Jurkat, Clone E6-1 (cell line): ENCODE results near the gene ANGPTL8.
A peak's percentile ranks its signal among the peaks of the same experiment; 100 is the strongest.

Source experiments
- DNase-seq: peaks from one replicate; pipeline ENCODE4 v3.0.0-alpha.2; 2011; ENCODE audit warnings: low read depth, low spot score
- H3K4me3 ChIP-seq: 2 replicates; pipeline ENCODE4 v1.5.1; 2011; ENCODE audit warnings: mild to moderate bottlenecking, low read length, control low read depth, moderate library complexity

The ANGPTL8 gene

DNA sequence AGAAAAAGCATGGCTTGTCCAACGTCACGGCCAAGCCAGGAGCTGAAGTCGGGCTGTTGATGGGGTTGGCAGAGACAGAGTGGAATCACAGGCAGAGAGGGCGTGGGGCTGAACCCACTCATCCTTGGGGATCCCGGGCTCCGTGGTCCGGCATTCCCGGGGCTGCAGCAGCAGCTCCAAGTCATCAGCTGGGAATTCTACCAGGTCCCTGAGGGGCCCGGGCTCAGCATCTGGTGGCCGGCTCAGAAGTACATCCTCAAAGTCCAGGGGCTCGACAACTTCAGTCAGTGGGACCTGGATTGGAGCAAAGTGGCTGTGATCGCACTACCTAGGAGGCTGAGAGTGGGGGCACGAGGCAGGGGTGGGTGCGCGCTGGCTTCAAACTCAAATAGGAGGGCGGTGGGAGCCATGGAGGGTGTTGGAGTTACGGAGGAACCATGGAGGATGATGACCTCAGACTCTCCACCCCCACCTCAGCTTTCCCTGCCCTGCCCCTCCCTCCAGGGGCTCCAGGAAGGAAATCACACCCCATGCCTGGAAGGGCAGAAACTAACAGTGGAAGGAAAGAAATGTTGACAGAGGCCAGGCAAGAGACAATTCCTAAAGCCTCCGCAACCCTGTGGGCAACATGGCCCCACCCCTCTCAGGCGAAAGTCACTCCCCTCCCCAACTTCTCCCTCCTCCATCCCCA lies 13.4 kb downstream of the ANGPTL8 start:
- no peak overlapping the region for H3K4me3 ChIP-seq
- DNase-seq: no peak

DNA sequence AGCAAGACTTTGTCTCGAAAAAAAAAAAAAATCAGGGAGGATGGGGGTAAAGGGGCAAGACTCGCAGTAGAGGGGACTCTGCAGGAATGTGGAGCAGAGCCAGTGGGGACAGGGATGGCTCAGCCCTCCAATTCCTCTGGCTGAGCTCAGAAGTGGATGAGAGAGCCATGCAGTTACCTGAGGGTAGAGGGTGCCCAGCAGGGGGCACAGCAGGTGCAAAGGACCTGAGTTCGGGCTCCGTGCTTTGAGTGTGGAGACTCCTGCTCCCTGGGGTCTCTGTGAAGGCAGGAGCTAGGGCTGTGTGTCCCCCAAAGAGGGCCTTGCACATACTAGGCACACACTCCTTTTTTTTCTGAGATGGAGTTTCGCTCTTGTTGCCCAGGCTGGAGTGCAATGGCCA lies 15.2 kb downstream of the ANGPTL8 start:
- peak; percentile 12 for DNase-seq
- no peak overlapping the region for H3K4me3 ChIP-seq

DNA sequence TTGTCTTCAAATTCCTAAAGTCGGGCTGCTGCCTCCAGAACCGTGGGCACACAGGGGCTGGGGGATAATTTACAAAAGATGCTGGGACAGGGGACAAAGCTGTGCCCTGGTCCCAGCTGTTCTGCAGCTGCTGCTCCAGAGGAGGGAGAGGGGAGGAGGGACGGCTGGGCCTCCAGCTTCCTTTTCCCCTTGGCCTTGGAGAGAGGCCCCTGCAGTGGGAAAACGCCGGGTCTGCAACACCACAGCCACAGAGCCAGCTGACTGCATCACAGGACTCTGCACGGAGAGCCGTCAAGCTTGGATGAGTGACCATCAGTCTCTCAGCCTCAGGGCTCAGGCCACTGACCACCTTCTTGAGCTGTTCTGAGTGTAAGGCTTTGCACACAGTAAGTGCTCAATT lies 16.8 kb downstream of the ANGPTL8 start:
- DNase-seq: no peak
- no peak overlapping the region for H3K4me3 ChIP-seq

DNA sequence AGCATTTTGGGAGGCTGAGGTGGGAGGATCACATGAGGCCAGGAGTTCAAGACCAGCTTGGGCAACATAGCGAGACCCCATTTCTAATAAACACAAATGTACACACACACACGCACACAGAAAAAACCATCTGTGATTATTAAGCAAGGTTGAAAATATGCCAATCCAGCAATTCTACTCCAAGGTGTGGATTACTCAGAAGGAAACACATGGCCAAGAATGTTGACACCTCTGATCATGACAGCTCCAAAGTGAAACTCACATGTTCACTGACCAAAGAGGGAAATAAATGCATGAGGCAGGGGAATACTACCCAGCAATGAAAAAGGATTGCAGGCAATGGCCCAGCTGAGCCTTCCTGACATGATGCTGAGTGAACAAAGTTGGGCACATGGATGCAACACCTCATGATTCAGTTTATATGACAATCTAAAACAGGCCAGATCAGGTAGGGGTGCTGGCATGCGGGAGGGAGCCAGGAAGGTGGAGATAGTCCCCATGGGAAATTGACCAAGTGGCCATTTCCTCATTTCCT lies 18.5 kb downstream of the ANGPTL8 start:
- no peak for DNase-seq
- H3K4me3 ChIP-seq: no peak overlapping the region

DNA sequence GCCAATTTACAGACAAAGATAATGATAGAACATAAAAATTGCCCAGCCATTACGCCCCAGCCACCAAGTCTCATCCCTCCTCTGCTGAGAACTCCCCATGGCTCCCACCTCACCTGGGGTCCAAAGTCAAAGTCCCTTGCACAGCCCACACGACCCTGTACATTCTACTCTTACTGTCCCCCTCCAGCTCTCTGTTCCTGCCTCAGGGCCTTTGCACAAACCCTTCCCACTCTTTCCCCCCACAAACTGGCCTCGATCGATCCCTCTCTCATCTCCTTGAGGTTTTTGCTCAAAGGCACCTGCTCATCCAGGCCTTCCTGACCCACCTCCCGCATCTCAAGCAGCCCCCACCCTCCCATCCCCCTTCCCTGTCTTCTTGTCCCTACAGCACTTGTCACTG lies 21.6 kb downstream of the ANGPTL8 start:
- H3K4me3 ChIP-seq: no peak overlapping the region
- no peak for DNase-seq

DNA sequence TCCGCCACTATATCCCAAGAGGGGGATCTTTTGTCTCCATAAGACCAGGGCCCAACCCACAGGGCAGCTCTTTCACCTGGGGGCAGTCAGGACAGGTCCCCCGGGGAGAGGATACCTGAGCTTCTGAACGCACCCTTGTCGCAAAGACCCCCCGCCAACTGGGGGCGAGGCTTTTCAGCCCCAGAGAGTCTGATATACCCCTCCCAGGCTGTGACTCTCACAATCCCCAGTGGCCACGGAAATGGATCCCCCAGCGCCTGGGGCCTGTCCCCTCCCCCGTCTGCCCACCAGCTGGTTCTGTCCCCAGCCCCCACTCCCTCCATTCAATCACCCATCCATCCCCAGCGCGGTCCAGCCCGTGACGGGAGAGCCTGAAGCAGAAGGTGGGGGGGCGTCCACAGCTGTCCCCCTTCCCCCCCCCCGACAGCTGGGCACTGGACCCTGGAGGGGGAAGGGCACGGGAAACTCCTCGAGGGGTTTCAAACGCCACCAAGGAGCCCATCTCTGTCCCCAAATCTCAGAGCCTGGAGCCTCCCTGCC lies 22.1 kb downstream of the ANGPTL8 start:
- H3K4me3 ChIP-seq: no peak overlapping the region
- DNase-seq: no peak

DNA sequence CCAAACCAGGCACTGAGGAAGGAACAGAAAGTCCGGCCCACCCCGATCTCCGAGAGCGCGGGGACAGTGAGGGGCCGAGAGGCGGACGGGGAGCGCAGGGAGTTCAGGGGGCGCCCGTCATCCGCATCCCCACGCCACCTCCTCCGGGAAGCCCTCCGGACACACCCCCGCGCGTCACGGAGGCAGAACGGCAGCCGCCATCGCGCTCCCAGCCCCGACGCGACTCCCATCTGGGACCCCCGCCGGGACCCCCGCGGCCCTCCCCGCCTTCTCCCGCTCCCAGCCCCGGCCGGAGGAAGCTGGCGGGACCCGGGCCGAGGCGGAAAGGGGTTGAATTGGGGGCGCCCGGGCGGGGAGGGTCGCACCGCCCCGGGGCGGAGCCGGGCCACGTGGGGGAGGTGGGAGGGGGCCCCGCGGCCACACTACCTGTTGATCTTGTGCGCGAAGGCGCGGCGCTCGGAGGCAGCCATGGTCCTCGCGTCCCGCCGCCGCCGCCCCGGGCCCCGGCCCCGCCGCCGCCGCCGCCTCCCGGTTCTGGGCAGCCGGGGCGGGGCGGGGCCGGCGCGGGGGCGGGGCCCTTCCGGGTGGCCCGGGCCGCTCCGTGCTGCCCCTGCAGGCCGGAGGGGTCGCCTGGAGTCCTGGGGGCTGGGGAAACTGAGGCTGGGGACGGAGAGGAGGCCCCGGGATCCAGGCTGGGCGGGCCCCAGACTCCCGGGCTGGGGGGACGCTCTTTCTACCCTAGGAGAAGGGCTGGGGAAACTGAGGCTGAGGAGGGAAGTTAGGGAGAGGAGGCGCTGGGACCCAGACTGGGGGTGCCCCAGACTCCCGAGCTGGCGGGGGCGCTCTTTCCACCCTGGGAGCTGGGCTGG lies 22.8 kb downstream of the ANGPTL8 start, which contains the start of gene DOCK6:
Gene DOCK6 (minus strand): TSS at position 554 of the 869 bp plus-strand sequence. CDS start 84 bp downstream, at position 470.
- no peak for DNase-seq
- no peak within 1 kb of the TSS for H3K4me3 ChIP-seq

DNA sequence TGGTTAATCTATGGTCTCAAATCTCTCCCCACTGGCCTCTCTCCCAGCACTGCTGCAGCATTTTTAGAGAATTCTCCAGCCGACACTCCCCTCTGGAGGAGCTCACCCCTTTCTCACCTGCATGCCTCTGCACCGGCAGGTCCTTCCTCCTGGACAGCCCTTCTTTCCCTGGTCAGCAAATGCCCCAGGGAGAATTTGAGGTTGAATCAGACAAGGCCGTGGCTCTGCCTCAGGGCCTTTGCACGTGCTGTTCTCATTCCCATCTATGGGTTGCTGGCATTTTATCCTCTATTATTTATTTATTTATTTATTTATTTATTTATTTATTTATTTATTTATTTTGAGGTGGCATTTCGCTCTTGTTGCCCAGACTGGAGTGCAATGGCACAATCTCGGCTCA lies 24.3 kb downstream of the ANGPTL8 start:
- no peak overlapping the region for H3K4me3 ChIP-seq
- DNase-seq: no peak

DNA sequence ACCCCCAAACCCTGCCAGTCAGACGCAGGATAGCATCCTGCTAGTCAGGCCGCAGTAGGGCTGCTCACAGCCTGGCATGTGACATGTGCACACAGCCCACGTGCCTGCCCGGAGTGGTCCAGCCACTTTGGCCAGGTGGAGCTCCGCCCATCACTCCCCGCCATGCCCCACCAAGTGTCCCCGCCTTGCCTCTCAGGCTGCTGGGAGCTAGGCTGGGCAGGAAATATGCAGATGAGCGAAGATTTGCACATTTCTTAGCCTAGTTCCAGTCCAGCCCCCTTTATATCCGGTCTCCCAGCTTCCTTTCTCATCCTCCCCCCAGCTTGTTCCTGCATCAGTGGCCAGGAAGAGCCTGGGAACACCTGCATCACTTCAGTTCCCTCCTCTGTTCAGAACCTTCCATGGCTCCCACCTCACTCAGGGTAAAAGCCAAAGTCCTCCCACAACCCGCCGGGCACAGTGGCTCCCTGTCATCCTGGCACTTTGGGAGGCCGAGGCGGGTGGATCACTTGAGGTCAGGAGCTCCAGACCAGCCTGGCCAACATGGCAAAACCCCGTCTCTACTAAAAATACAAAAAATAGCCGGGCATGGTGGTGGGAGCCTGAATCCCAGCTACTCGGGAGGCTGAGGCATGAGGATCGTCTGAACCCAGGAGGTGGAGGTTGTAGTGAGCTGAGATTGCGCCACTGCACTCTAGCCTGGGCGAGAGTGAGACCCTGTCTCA lies 25.2 kb downstream of the ANGPTL8 start:
- DNase-seq: no peak

DNA sequence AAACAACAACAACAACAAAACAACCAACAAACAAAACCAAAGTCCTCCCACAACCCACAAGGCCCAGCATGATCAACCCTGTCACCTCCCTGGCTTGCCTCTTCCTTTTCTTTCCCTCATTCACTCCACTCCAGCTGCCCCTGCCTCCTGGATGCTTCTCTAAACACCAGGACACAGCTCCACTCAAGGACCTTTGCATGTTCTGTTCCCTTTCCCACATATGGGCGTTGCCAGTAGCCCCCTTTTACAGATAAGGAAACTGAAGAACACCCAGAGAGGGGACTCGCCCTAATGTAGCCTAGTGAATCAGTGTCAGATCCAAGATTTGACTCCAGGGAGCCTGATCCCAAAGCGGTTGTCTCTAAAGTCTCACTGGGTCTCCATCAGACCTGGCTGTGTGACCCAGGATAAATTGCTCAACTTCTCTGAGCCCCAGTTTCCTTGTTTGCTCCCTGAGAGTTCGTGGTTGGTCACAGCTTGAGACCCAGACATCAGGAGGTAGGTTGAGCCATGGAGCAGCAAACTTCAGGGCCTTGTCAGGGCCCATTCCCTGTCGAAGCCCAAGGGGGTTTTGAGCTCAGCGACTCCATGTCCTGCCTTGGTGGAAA lies 25.9 kb downstream of the ANGPTL8 start:
- DNase-seq: no peak
- no peak overlapping the region for H3K4me3 ChIP-seq

More for the DNA sequence above, 25.2 kb downstream of the ANGPTL8 start:
- H3K4me3 ChIP-seq: no peak overlapping the region

DNA sequence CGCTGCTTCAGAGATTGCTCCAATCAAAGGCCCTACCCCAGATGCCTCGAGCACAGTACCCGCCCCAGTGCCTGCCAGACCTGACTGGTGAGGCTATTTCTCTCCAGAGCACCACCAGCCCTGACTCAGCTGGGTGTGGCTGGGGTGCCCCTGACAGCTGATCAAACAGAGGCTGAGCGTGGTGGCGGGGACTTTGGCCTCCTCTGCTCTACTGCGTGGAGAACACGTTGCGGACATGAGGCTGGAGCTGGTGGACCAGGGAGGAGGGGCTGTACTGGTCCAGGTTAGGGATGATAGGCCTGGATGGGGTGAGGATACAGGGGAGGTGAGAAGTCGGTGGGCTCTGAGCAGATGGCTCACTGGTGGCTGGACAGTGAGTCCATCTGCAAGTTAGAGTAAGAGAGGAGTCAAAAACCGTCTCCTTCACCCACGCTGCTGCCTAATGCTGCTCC lies 26.4 kb downstream of the ANGPTL8 start:
- H3K4me3 ChIP-seq: no peak overlapping the region
- DNase-seq: no peak

DNA sequence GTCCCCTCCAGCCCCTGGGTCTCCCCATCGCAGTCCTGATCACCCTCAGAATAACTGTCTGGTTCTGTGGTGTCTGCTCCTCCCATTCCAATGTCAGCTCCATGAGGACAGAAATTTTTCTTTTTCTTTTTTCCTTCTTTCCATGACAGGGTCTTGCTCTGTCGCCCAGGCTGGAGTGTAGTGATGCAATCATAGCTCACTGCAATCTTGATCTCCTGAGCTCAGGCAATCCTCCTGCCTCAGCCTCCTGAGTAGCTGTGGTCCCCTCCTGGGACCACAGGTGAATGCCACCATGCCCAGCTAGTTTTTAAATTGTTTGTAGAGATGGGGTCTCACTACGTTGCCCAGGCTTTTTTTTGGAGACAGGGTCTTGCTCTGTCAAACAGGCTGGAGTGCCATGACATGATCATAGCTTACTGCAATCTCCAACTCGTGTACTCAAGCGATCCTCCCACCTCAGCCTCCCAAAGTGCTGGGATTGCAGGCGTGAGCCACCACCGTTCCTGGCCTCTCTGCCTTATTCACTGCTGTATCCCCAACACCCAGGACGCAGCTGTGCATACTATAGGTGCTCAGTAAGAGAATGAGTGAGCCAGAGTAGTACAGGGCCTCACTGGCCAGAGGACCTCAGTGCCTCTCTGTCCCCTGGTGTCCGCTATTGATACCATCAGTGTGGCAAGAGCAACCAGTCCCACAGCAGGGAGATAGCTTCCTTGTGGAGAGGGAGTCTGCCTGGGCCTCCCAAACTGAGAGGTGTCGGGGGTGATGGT lies 28.1 kb downstream of the ANGPTL8 start:
- no peak overlapping the region for H3K4me3 ChIP-seq
- no peak for DNase-seq

DNA sequence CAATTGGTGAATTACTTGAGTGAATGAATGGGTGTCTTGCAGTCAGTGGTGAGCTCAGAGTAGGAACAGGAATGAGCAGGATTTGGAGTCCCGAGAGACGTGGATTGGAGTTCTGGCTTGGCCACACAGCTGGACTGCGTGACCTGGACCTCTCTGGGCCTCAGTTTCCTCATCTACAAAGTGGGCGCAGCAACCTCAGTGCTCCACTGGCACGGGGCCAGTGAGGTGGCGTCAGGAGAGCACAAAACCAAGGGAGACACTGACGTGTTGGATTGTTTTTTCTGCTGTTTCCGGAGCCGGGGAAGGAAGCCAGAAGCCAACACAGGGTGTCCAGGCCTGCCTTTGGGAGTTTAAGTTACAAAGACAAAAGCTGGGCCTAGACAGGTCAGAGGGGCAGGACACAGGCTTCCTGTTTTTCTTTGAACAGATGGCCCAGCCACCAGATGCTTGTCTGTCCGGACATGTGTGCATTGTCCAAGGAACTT lies 29.4 kb downstream of the ANGPTL8 start:
- no peak overlapping the region for H3K4me3 ChIP-seq
- no peak for DNase-seq

DNA sequence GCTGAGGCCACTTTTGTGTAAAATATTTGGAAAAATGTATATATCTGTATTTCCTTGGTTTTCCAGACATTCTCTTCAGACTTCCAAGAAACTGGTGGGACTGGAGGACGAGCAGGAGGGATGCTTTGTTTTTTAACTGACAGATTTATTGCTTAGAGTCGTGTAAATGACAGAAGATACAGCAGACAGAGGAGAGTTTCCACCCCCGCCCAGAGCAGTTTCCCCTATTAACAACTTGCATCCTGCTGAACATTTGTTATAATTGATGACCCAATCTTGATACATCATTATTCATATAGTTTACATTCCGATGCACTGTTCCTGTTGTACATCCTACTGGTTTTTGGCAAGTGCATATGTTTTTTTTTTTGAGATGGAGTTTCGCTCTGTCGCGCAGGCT lies 30.0 kb downstream of the ANGPTL8 start:
- DNase-seq: no peak
- no peak overlapping the region for H3K4me3 ChIP-seq

DNA sequence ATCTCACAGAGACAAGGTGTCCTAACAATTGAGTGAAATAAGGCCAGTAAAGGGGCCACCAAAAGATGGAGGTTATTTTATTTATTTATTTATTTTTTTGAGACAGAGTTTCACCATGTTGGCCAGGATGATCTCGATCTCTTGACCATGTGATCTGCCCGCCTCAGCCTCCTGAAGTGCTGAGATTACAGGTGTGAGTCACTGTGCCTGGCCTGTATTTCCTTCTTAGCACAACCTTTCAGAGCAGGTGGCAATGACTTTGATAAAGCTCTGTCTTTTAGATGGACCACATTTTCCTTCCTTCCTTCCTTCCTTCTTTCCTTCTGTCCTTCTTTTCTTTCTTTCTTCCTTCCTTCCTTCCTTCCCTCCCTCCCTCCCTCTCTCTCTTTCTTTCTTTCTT lies 33.9 kb downstream of the ANGPTL8 start:
- no peak overlapping the region for H3K4me3 ChIP-seq
- no peak for DNase-seq

DNA sequence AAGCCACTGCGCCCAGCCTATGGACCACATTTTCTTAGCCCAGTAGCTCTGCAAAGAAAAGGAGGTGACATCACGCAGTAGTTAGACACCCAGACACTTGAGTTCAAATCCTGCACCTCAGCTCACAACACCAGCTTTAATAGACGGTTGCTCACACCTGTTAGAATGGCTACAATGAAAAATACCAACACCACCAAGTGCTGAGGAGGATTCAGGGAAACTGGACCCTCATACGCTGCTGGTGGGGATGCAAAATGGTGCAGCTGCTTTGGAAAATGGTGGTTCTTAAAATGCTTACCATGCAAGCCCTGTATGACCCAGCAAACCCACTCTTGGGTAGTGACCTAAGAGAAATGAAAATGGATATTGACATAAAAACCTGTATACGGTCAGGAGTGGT lies 34.6 kb downstream of the ANGPTL8 start:
- no peak overlapping the region for H3K4me3 ChIP-seq
- DNase-seq: no peak

DNA sequence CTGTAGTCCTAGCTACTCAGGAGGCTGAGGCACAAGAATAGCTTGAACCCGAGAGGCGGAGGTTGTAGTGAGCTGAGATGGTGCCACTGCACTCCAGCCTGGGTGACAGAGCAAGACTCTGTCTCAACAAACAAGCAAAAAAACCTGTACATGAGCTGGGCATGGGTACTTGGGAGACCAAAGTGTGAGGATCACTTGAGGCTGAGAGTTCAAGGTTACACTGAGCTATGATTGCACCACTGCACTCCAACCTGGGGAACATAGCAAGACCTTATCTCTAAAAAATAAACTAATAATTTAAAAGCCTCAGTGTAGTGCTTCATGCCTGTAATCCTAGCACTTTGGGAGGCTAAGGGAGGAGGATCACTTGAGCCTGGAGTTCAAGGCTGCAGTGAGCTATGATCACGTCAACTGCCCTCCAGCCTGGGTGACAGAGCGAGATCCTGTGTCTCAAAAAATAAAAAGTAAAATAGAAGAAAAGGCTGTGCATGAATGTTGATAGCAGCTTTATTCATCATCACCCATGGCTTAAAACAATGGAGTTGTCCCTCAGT lies 35.2 kb downstream of the ANGPTL8 start:
- DNase-seq: no peak
- H3K4me3 ChIP-seq: no peak overlapping the region

DNA sequence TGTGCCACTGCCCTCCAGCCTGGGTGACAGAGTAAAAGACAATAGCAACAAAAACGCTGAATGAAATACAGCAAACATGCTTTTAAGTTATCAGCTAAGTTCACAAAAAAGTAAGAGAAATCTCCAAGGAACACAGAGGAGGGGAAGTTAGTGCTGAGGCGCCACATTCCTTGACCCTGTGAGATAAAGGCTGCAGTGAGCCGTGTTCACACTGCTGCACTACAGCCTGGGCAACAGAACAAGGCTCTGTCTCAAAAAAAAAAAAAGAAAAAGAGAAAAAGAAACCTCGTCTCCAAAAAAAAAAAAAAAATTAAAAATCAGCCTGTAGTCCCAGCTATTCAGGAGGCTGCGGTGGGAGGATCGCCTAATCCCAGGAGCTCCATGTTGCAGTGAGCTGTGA lies 39.3 kb downstream of the ANGPTL8 start:
- no peak for DNase-seq
- no peak overlapping the region for H3K4me3 ChIP-seq
